Neural progenitor cell (in vitro differentiated cells): Measurements from ENCODE around the gene COMMD3.

Experiments used
- EZH2 ChIP-seq: fragments of 200-600 bp; sonication (generic); IDR thresholded peaks from 2 replicates; pipeline ENCODE4 v1.6.1; 2017; ENCODE audit warnings: antibody characterized with exemption, mild to moderate bottlenecking, moderate library complexity
- EZH2phosphoT487 ChIP-seq: fragments of 200-600 bp; sonication (generic); IDR thresholded peaks from 2 replicates; pipeline ENCODE4 v1.6.1; 2017; ENCODE audit warnings: antibody characterized with exemption
- TF ChIP-seq, protein P1 (sequence below): fragments of 200-600 bp; sonication (generic); IDR thresholded peaks from 2 replicates; pipeline ENCODE4 v1.5.1; 2017; ENCODE audit warnings: antibody characterized with exemption, mild to moderate bottlenecking

GRCh38 chr10:22316286-22317075, at the start of gene COMMD3:
- TF ChIP-seq, protein P1, sequence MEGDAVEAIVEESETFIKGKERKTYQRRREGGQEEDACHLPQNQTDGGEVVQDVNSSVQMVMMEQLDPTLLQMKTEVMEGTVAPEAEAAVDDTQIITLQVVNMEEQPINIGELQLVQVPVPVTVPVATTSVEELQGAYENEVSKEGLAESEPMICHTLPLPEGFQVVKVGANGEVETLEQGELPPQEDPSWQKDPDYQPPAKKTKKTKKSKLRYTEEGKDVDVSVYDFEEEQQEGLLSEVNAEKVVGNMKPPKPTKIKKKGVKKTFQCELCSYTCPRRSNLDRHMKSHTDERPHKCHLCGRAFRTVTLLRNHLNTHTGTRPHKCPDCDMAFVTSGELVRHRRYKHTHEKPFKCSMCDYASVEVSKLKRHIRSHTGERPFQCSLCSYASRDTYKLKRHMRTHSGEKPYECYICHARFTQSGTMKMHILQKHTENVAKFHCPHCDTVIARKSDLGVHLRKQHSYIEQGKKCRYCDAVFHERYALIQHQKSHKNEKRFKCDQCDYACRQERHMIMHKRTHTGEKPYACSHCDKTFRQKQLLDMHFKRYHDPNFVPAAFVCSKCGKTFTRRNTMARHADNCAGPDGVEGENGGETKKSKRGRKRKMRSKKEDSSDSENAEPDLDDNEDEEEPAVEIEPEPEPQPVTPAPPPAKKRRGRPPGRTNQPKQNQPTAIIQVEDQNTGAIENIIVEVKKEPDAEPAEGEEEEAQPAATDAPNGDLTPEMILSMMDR: no peak
- TF ChIP-seq EZH2phosphoT487: no peak
- peak; percentile 4 for TF ChIP-seq EZH2
